SKM-1 (cell line): Measurements from ENCODE around the gene P2RY2.
A peak's percentile ranks its signal among the peaks of the same experiment; 100 is the strongest.

Source experiments
- DNase-seq: peaks from one replicate; lab custom pipeline; 2025; ENCODE audit not compliant: unreplicated experiment; lab: John Stamatoyannopoulos, UW

The P2RY2 gene

GRCh38 chr11:73218106-73218829, at the start of gene P2RY2:
Gene P2RY2, plus strand, starts transcription at chr11:73218281. Its CDS starts 15,879 bp downstream, at chr11:73234160.
- DNase-seq: peak; percentile 87

- no peak for DNase-seq
Observed at GRCh38 chr11:73168925-73169579, 49.0 kb upstream of the P2RY2 start.

- DNase-seq: no peak
Observed at GRCh38 chr11:73170140-73170539, 47.9 kb upstream of the P2RY2 start.

- no peak for DNase-seq
Observed at GRCh38 chr11:73171436-73172161, 46.5 kb upstream of the P2RY2 start.

GRCh38 chr11:73172992-73173656, 45.0 kb upstream of the P2RY2 start:
- DNase-seq: no peak

- no peak for DNase-seq
Observed at GRCh38 chr11:73173755-73174494, 44.2 kb upstream of the P2RY2 start.

GRCh38 chr11:73174495-73174791, 43.6 kb upstream of the P2RY2 start:
- no peak for DNase-seq

GRCh38 chr11:73175551-73176144, 42.4 kb upstream of the P2RY2 start:
- DNase-seq: no peak

- no peak for DNase-seq
Observed at GRCh38 chr11:73176145-73176873, 41.8 kb upstream of the P2RY2 start.

GRCh38 chr11:73176874-73177155, 41.3 kb upstream of the P2RY2 start:
- no peak for DNase-seq

GRCh38 chr11:73177380-73177777, 40.7 kb upstream of the P2RY2 start:
- DNase-seq: no peak

GRCh38 chr11:73177778-73178539, 40.1 kb upstream of the P2RY2 start:
- peak; percentile 40 for DNase-seq

GRCh38 chr11:73178681-73179080, 39.4 kb upstream of the P2RY2 start:
- no peak for DNase-seq

GRCh38 chr11:73182824-73183321, 35.2 kb upstream of the P2RY2 start:
- DNase-seq: no peak

GRCh38 chr11:73184953-73185671, 33.0 kb upstream of the P2RY2 start:
- peak; percentile 64 for DNase-seq

- DNase-seq: no peak
Observed at GRCh38 chr11:73185680-73186293, 32.3 kb upstream of the P2RY2 start.

- DNase-seq: no peak
Observed at GRCh38 chr11:73186294-73186850, 31.7 kb upstream of the P2RY2 start.

GRCh38 chr11:73186886-73187285, 31.2 kb upstream of the P2RY2 start:
- no peak for DNase-seq
